Duodenal mucosa (tissue), 2 donors: Measurements from ENCODE around the gene OR1I1.

ENCODE experiments used
- H3K27ac ChIP-seq: one replicate; pipeline ENCODE4 v1.7.0; 2013; ENCODE audit warnings: low read depth, low read length
- H3K27me3 ChIP-seq, 2 donors: one replicate each; pipeline ENCODE4 v1.7.0; 2013; ENCODE audit warnings: low read length in 2 of 2, control low read depth in 1 of 2; ENCODE audit not compliant: insufficient read depth in 2 of 2, control insufficient read depth in 1 of 2
- H3K36me3 ChIP-seq, 2 donors: one replicate each; pipeline ENCODE4 v1.7.0; 2013; ENCODE audit warnings: low read length in 2 of 2, control low read depth in 1 of 2; ENCODE audit not compliant: insufficient read depth in 2 of 2, control insufficient read depth in 1 of 2
- H3K4me1 ChIP-seq, 2 donors: one replicate each; pipeline ENCODE4 v1.7.0; 2013; ENCODE audit warnings: low read length in 2 of 2, control low read depth in 1 of 2; ENCODE audit not compliant: insufficient read depth in 2 of 2, control insufficient read depth in 1 of 2
- H3K4me3 ChIP-seq, 2 donors: one replicate each; pipeline ENCODE4 v1.7.0; 2013; ENCODE audit warnings: low read length in 2 of 2, low read depth in 1 of 2
- H3K9ac ChIP-seq, 2 donors: one replicate each; pipeline ENCODE4 v1.7.0; 2013; ENCODE audit warnings: low read length in 2 of 2, low read depth in 1 of 2
- H3K9me3 ChIP-seq, 2 donors: one replicate each; pipeline ENCODE4 v1.7.0; 2013; ENCODE audit warnings: low read length in 2 of 2, control low read depth in 1 of 2; ENCODE audit not compliant: control insufficient read depth in 1 of 2

The OR1I1 gene

DNA sequence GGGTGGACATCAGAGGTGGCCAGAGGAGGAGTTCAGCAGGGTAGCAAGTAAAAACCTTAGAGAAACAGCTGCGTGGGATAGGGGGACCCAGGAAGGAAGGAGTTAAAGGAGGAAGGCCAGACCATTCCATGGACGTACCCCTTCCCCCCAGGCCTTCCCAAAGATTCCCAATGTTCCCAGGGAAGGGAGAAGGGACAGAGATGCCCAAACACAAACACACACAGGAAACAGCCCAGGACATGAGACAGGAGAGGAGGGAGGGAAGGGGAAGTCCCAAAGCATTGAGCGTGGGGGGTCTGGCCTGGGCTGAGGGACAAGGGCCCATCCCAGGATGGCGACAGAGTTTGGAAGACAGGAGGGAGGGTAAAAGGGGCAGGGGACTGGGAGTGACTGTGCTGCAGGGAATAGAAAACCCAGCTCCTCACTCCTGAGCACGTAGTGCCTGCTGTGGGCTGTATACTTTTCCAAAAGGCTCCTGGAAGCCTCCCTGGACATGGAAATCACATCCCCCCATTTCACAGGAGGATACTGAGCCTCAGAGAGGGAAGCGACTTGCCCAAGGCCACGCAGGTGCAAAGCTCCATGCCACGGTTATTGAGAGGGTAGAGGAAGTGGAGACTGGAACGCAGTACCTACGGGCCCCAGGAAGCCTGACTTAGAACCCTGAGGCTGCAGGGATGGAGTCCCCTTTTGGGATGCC is 26.3 kb downstream of the OR1I1 start:
- Histone ChIP-seq H3K4me3 (peak overlapping the region; percentile 35 to 53), H3K9ac (peak overlapping the region; percentile 25 to 51), H3K27me3 (peaks cover 10 to 19% of the 10 kb centered on the region in 2 donors)

DNA sequence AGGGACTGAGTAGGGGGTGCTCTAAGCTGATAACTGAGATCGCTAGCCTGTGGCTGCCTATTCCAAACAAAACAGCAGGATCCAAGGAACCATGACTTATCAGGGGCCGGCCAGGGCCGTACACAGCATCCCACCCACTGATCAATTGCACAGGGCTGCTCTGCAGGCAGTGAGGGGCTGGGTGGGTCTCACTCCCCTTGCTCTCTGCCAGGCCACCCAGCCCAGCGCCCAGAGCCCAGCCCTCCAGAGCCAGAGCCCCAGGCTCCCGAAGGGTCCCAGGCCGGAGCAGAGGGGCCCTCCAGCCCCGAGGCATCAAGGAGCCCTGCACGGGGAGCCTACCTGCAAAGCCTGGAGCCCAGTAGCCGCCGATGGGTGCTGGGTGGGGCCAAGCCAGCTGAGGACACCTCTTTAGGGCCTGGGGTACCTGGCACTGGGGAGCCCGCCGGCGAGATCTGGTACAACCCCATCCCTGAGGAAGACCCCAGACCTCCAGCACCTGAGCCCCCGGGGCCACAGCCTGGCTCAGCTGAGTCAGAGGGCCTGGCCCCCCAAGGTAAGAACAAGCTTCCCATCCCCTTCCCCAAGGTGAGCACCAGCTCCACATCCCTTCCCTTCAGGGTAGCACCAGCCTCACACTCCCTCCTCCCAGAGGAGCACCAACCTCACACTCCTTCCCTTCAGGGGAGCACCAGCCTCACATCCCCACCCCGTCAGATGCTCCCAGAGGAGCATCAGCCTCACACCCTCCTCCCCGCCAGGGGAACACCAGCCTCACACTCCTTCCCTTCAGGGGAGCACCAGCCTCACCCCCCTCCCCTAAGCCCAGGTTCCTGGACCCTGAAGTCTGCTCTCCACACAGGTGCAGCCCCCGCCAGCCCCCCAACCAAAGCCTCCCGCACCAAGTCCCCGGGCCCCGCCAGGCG is 27.1 kb downstream of the OR1I1 start:
- peaks cover 0 to 4% of the 10 kb centered on the region in 2 donors for H3K4me1 ChIP-seq
- no peak overlapping the region for H3K4me3 ChIP-seq
- peaks cover 0 to 3% of the 10 kb centered on the region in 2 donors for H3K9me3 ChIP-seq
- no peak overlapping the region for H3K9ac ChIP-seq
- peaks cover 3 to 10% of the 10 kb centered on the region in 2 donors for H3K36me3 ChIP-seq
- peaks cover 10 to 19% of the 10 kb centered on the region in 2 donors for H3K27me3 ChIP-seq
- H3K27ac ChIP-seq = no peak overlapping the region

More for the DNA sequence above, 26.3 kb downstream of the OR1I1 start:
- H3K4me1 ChIP-seq = peaks cover 0 to 4% of the 10 kb centered on the region in 2 donors
- H3K27ac ChIP-seq = peak overlapping the region; percentile 50
- peaks cover 0 to 3% of the 10 kb centered on the region in 2 donors for H3K36me3 ChIP-seq
- H3K9me3 ChIP-seq = peaks cover 2 to 4% of the 10 kb centered on the region in 2 donors

GRCh38 chr19:15109768-15110417 is 27.9 kb downstream of the OR1I1 start:
- H3K36me3 ChIP-seq = peaks cover 3 to 16% of the 10 kb centered on the region in 2 donors
- peaks cover 0 to 4% of the 10 kb centered on the region in 2 donors for H3K4me1 ChIP-seq
- no peak overlapping the region for H3K9ac ChIP-seq
- H3K9me3 ChIP-seq = no peaks in the 10 kb centered on the region
- H3K27me3 ChIP-seq = peaks cover 10 to 19% of the 10 kb centered on the region in 2 donors
- H3K27ac ChIP-seq = no peak overlapping the region
- H3K4me3 ChIP-seq = no peak overlapping the region

- Histone ChIP-seq H3K27ac (no peak overlapping the region), H3K27me3 (peaks cover 10 to 19% of the 10 kb centered on the region in 2 donors), H3K4me1 (peaks cover 0 to 4% of the 10 kb centered on the region in 2 donors), H3K36me3 (peaks cover 3 to 21% of the 10 kb centered on the region in 2 donors), H3K4me3 (no peak overlapping the region), H3K9me3 (no peaks in the 10 kb centered on the region), H3K9ac (no peak overlapping the region)
These were observed 28.4 kb downstream of the OR1I1 start for GRCh38 chr19:15110418-15110815.

GRCh38 chr19:15111758-15112157 is 29.7 kb downstream of the OR1I1 start:
- Histone ChIP-seq H3K27me3 (peaks cover 8 to 16% of the 10 kb centered on the region in 2 donors), H3K4me3 (no peak overlapping the region), H3K36me3 (peaks cover 10 to 35% of the 10 kb centered on the region in 2 donors), H3K9ac (no peak overlapping the region), H3K27ac (no peak overlapping the region), H3K4me1 (peaks cover 0 to 4% of the 10 kb centered on the region in 2 donors), H3K9me3 (no peaks in the 10 kb centered on the region)

DNA sequence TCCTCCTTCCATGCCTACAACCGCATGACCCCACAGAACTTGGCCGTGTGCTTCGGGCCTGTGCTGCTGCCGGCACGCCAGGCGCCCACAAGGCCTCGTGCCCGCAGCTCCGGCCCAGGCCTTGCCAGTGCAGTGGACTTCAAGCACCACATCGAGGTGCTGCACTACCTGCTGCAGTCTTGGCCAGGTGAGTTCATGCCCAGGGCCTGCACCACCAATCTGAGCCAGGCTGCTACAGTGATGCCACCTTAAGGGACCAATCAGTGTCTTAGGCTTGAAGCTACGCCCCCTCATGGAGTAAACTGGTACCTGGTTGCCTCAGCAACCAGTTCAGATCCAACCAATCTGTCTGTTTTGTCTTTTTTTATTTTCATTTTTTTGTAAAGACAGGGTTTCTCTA is 30.4 kb downstream of the OR1I1 start:
- H3K4me1 ChIP-seq = peaks cover 0 to 4% of the 10 kb centered on the region in 2 donors
- H3K27ac ChIP-seq = no peak overlapping the region
- H3K27me3 ChIP-seq = peaks cover 5 to 13% of the 10 kb centered on the region in 2 donors
- H3K9ac ChIP-seq = no peak overlapping the region
- peaks cover 15 to 41% of the 10 kb centered on the region in 2 donors for H3K36me3 ChIP-seq
- no peak overlapping the region for H3K4me3 ChIP-seq
- H3K9me3 ChIP-seq = no peaks in the 10 kb centered on the region

GRCh38 chr19:15113245-15114152 is 31.5 kb downstream of the OR1I1 start:
- H3K27me3 ChIP-seq = peaks cover 4 to 5% of the 10 kb centered on the region in 2 donors
- no peak overlapping the region for H3K9ac ChIP-seq
- peaks cover 25 to 52% of the 10 kb centered on the region in 2 donors for H3K36me3 ChIP-seq
- no peak overlapping the region for H3K27ac ChIP-seq
- H3K9me3 ChIP-seq = no peaks in the 10 kb centered on the region
- peaks cover 0 to under 1% of the 10 kb centered on the region in 2 donors for H3K4me1 ChIP-seq
- H3K4me3 ChIP-seq = no peak overlapping the region

GRCh38 chr19:15114153-15114540 is 32.1 kb downstream of the OR1I1 start:
- H3K36me3 ChIP-seq = peaks cover 31 to 59% of the 10 kb centered on the region in 2 donors
- peaks cover 0 to 2% of the 10 kb centered on the region in 2 donors for H3K27me3 ChIP-seq
- H3K4me1 ChIP-seq = no peaks in the 10 kb centered on the region
- H3K4me3 ChIP-seq = no peak overlapping the region
- H3K27ac ChIP-seq = no peak overlapping the region
- no peak overlapping the region for H3K9ac ChIP-seq
- H3K9me3 ChIP-seq = no peaks in the 10 kb centered on the region

DNA sequence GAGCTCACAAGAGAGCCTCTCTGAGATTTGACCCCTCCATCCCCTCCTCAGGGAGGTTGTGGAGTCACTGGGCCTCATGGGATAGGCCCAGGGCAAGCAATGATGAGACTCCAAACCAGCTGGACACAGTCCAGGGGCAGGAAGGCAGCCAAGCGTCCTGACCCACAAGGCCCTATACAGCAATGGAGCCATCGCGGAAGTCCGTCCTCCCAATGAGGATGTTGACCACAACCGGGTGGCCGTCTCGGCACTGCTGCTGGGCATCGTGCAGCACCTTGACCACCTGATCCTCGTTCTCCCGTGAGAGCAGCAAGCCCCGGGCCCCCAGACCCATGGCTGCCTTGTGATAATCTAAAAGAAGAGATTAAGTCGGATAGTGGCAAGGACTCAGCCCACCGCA is 33.1 kb downstream of the OR1I1 start:
- no peaks in the 10 kb centered on the region for H3K4me1 ChIP-seq
- H3K4me3 ChIP-seq = peak overlapping the region in 1 of 2 donors; percentile 11
- no peak overlapping the region for H3K9ac ChIP-seq
- H3K27ac ChIP-seq = peak overlapping the region; percentile 36
- H3K9me3 ChIP-seq = no peaks in the 10 kb centered on the region
- H3K27me3 ChIP-seq = no peaks in the 10 kb centered on the region
- peaks cover 35 to 67% of the 10 kb centered on the region in 2 donors for H3K36me3 ChIP-seq
